SK-N-MC (cell line): Measurements from ENCODE around the gene RNF17.

ENCODE experiments used
- EZH2 ChIP-seq: fragments of 200-600 bp; sonication (generic); IDR thresholded peaks from one replicate; pipeline ENCODE4 v1.6.1; 2017; ENCODE audit warnings: antibody characterized with exemption
- FOXP2 ChIP-seq: optimal IDR thresholded peaks from 2 replicates; pipeline ENCODE3; 2011; ENCODE audit warnings: mild to moderate bottlenecking, moderate library complexity; ENCODE audit not compliant: insufficient read depth; ENCODE audit errors: extremely low read length, control extremely low read depth
- POLR2AphosphoS5 ChIP-seq: IDR thresholded peaks from 2 replicates; pipeline ENCODE4 v1.6.1; 2012; ENCODE audit warnings: mild to moderate bottlenecking, low read depth, low read length, borderline replicate concordance

- TF ChIP-seq EZH2 (no peak), POLR2AphosphoS5 (no peak), FOXP2 (no peak)
Measured at GRCh38 chr13:24742294-24742693, 21.7 kb upstream of the RNF17 start.
